Measurements from ENCODE around the gene OSMR. TPM values are rescaled to one million over a fixed set of nuclear protein-coding genes. Genes with fewer than 3 reads are reported as not detected.

OSMR gene
- total RNA-seq, 1 donor from 2014 or later, result 69.0 TPM

- Histone ChIP-seq H3K4me1 (peaks cover 38% of the 10 kb centered on the region), H3K27me3 (no peaks in the 10 kb centered on the region), H3K9me3 (no peaks in the 10 kb centered on the region), H3K27ac (peak overlapping the region; percentile 57), H3K4me3 (no peak overlapping the region), H3K36me3 (no peaks in the 10 kb centered on the region)
- no peak for DNase-seq (ENCODE audit: extremely low spot score in 2 of 2)
- intact Hi-C loops (cut with DNase I), result loop anchor here (5.0 kb wide), 1 partner anchor 361 kb away; no protein-coding TSS in a partner anchor
- TF ChIP-seq POLR2AphosphoS5 (IDR thresholded peaks at IDR 0.05; ENCODE audit: insufficient read depth in 1 of 2, low read depth in 1 of 2) (peak in 1 of 2 donors; percentile 66), CTCF (IDR thresholded peaks at IDR 0.05) (no peak), POLR2A (IDR thresholded peaks at IDR 0.05) (no peak)
Observed at GRCh38 chr5:38807570-38808483, 38.0 kb upstream of the OSMR start.

- intact Hi-C loops (cut with DNase I), result loop anchor here (5.0 kb wide), 1 partner anchor 362 kb away; no protein-coding TSS in a partner anchor
- Histone ChIP-seq H3K4me3 (no peak overlapping the region), H3K36me3 (no peaks in the 10 kb centered on the region), H3K4me1 (peaks cover 38% of the 10 kb centered on the region), H3K27ac (peak overlapping the region; percentile 62), H3K9me3 (no peaks in the 10 kb centered on the region), H3K27me3 (no peaks in the 10 kb centered on the region)
- no peak for DNase-seq (ENCODE audit: extremely low spot score in 2 of 2)
- TF ChIP-seq POLR2A (IDR thresholded peaks at IDR 0.05) (no peak), POLR2AphosphoS5 (IDR thresholded peaks at IDR 0.05; ENCODE audit: insufficient read depth in 1 of 2, low read depth in 1 of 2) (no peak), CTCF (IDR thresholded peaks at IDR 0.05) (no peak)
Observed at GRCh38 chr5:38808666-38809343, 37.0 kb upstream of the OSMR start.

GRCh38 chr5:38809388-38810359, 36.1 kb upstream of the OSMR start:
- no peak overlapping the region for H3K4me3 ChIP-seq
- peak; percentile 57 to 83 (median 80) for TF ChIP-seq CTCF (IDR thresholded peaks at IDR 0.05)
- no peak for TF ChIP-seq POLR2A (IDR thresholded peaks at IDR 0.05)
- peak; percentile 32 to 71 for TF ChIP-seq POLR2AphosphoS5 (IDR thresholded peaks at IDR 0.05; ENCODE audit: insufficient read depth in 1 of 2, low read depth in 1 of 2)
- H3K27ac ChIP-seq, result peak overlapping the region; percentile 62
- intact Hi-C loops (cut with DNase I), result loop anchor here (5.0 kb wide), 1 partner anchor 362 kb away; no protein-coding TSS in a partner anchor
- DNase-seq (ENCODE audit: extremely low spot score in 2 of 2), result no peak
- H3K9me3 ChIP-seq, result no peaks in the 10 kb centered on the region
- H3K36me3 ChIP-seq, result no peaks in the 10 kb centered on the region
- no peaks in the 10 kb centered on the region for H3K27me3 ChIP-seq
- peaks cover 38% of the 10 kb centered on the region for H3K4me1 ChIP-seq

GRCh38 chr5:38814879-38815278, 30.9 kb upstream of the OSMR start:
- no peak for DNase-seq (ENCODE audit: extremely low spot score in 2 of 2)
- Histone ChIP-seq H3K9me3 (no peaks in the 10 kb centered on the region), H3K27ac (no peak overlapping the region), H3K36me3 (no peaks in the 10 kb centered on the region), H3K4me1 (peaks cover 14% of the 10 kb centered on the region), H3K27me3 (no peaks in the 10 kb centered on the region), H3K4me3 (no peak overlapping the region)
- intact Hi-C loops (cut with DNase I), result no loop called here
- TF ChIP-seq CTCF (IDR thresholded peaks at IDR 0.05) (no peak), POLR2A (IDR thresholded peaks at IDR 0.05) (no peak), POLR2AphosphoS5 (IDR thresholded peaks at IDR 0.05; ENCODE audit: insufficient read depth in 1 of 2, low read depth in 1 of 2) (no peak)

All from vagina (tissue), 2 donors.